Kidney capillary endothelial cell (primary cell): ENCODE results near the gene CABLES2.
"Not testable (repeated sequence)": the region's sequence is repeated elsewhere in the genome, so short reads cannot be mapped to it uniquely, and the experiment has no call there.

Experiments
- DNase-seq: peaks from one replicate; pipeline ENCODE4 v3.0.0-alpha.2; 2018; ENCODE audit warnings: low spot score

Gene CABLES2

DNA sequence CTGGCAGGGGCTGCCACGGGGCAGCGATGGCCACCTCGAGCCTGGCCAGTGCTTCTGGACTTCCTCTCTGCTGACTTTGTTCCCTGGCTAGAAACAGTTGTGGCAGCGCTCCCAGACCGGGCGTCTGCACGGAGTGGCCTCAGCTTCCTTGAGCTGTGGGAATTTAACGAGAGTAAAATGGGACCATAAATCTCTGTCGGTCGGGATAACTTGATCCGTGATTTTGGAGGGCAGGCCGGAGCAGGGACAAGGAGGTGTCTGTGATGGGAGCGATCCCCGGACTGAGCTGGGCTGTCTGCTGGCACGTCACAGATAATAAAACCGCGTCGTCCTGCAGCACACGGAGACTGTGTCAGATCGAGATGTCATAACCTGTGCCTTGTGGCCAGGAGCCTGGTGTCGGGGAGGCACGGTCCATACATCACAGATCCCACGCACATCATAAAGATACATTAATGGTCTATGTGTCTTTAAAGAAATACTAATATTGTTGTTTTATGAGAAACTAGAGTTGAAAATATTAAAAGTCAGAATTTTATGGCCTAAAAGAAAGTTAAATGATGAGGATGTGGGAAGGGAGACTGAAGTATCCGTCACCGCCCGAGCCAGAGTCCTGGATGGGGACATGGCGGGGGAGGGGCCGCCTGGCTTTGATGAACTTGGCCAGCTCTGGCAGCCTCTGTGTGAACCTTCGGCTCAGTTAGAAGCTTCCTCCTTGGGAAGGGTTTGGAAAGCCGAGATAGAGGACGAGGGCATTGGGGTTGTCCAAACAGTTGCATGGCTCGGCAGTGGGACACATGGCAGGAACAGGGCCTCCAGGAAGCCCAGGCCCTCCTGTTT, 26.8 kb upstream of the CABLES2 start:
- DNase-seq = no peak

- DNase-seq = no peak
Observed at GRCh38 chr20:62430866-62431447, 23.9 kb upstream of the CABLES2 start.

- no peak for DNase-seq
Observed at GRCh38 chr20:62430311-62430853, 23.3 kb upstream of the CABLES2 start.

DNA sequence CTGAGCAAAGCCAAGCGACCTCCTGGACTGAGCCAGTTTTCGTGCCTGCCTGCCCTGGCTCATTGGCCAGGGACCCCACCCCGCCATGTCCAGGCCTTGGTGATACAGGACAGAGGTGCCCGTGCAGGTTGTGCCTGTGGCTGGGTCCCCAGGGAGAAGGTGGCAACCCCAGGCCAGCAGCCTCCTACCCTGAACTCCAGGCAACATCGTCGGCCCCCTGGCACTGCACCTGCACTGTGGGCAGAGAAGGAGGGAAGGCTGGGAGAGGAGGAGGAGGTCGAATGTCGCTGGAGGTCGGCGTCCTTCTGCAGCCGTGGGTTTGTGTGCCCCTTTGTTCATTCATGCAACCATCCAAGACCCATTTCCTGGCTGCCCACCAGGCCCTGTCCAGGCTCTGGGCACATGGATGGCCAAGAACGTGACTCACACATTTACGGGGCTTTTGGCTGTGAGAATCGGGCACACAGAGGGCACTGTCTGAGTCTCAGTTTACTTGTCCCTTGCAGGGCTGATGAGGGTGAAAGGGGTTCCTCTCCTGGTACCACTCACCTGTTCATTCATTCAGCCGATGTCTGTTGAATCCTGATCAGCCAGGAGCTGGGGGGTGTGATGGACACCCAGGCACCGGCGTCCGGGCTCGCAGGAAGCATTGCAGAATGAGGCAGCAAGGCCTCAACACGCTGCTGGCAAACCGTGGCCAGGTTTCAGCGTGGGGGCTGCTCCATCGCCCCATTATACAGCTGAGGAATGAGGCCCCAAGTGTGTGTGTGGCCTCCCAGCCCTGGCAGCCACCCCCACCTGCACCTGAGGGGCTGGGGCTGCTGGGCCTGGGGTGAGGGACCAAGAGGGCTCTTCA, 22.6 kb upstream of the CABLES2 start:
- no peak for DNase-seq

DNA sequence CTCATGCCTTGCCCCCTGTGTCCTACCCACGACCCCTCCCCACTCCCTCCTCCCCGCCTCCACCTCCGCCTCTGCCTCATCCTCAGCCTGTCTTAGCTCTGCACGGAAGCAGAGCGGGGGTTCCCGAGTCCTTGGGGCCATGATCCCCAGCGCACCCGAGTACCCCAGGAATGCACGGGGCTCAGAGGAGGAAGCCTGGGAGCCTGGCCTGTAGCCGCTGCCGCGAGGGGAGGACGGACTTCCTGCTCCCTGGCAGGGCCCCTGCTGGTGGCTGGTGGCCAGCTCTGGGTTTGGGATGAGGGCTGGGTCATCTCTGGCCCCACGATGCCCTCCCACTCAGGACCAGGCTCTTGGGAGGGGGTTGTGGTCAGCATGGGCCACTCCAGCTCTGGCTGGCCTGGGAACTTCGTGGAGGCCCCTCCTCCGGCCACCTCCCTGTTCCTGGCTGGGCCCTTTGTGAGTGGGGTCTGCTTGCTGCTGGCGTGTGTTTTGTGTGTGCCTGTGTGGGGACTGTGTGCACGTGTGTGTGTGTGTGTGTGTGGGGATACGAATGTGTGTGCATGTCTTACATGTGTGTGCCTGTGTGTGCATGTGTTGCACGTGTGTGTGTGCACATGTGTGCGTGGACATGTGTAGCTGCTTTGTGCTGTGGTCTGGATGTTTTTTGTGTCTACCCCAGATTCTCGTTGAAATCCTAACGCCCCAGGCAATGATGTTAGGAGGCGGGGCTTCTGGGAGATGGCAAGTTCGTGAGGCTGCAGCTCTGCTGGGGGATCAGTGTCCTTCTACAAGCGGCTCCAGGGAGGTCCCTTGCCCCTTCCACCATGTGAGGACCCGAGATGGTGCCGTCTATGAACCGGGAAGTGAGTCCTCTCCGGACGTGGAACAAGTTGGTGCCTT, 21.6 kb upstream of the CABLES2 start:
- no peak for DNase-seq

- DNase-seq = no peak
Observed at GRCh38 chr20:62428002-62428372, 20.9 kb upstream of the CABLES2 start.

DNA sequence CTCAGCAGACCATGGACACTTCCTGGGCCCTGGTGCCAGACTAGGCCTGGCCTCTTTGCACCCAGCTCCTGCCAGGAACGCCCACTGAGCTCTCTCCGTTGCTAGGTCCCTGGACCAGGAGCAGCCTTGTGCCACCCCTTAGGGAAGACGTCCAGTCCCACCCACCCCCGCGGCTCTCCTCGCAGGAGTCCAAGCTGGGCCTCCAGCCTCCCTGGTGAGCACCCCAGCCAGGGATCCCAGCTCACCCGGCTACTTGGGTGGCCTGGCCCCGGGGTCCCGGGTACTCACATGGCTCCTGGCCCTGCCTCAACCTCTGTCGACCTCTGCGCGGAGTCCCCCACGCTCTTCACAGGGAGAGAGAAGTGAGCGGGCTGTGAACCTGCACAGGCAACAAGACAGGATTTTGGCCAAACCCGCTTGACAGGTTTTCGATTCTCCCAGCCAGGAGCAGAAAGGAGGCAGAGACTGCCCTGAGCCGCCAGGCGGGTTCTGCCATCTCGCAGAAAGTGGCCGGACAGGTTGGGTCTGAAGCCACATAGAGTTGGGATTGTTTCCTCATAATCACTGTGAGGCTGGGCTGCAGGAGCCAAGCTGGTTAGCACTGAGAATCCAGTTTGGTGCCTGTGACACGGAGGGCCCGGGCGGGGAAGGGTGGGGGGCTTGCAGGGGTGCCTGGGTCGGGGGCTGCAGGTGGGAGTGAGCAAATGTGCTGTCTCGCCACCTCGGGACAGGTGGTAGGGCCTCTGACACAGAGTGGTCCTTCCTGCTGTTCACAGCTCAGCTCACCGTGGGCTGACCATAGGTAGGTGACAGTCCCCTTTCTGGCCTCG, 20.3 kb upstream of the CABLES2 start, which contains the start of gene RBBP8NL:
Gene RBBP8NL (minus strand): TSS at position 368 of the 830 bp plus-strand sequence. CDS start 7,892 bp downstream, outside the sequence.
- DNase-seq = no peak

GRCh38 chr20:62426699-62427131, 19.6 kb upstream of the CABLES2 start:
- DNase-seq = no peak

GRCh38 chr20:62426059-62426348, 18.9 kb upstream of the CABLES2 start:
- not testable (repeated sequence) for DNase-seq

DNA sequence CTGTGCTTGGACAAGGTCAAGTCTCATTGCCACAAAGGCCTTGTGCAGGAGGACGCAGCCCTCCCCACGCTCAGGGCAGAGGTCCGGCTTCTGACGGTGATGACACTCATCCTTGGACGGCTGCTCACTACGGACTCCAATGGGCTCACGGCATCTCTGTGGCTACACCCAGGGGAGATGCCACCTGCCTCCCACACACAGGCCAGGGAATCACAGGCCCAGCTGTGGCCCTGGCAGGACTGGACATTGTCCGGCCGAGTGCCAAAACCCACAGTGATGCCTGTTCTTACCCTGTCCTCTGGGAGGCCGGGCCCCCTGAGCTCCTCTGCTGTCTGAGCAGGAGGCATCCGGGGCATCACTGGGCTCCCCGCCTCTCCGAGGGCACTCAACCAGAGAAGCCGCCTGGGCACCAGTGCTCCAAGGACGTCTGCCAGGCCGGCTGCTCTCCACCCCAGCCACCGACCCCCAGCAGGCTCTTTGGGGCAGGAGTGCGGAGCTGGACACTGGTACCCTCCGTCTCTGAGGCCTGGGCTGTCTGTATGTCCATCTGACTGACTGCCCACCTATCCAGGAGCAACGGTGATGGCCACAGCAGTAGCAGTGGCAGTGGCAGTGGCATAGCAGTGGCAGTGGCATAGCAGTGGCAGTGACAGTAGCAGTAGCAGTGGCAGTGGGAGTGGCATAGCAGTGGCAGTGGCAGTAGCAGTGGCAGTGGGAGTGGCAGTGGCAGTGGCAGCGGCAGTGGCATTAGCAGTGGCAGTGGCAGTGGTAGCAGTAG, 18.4 kb upstream of the CABLES2 start:
- no peak for DNase-seq

DNA sequence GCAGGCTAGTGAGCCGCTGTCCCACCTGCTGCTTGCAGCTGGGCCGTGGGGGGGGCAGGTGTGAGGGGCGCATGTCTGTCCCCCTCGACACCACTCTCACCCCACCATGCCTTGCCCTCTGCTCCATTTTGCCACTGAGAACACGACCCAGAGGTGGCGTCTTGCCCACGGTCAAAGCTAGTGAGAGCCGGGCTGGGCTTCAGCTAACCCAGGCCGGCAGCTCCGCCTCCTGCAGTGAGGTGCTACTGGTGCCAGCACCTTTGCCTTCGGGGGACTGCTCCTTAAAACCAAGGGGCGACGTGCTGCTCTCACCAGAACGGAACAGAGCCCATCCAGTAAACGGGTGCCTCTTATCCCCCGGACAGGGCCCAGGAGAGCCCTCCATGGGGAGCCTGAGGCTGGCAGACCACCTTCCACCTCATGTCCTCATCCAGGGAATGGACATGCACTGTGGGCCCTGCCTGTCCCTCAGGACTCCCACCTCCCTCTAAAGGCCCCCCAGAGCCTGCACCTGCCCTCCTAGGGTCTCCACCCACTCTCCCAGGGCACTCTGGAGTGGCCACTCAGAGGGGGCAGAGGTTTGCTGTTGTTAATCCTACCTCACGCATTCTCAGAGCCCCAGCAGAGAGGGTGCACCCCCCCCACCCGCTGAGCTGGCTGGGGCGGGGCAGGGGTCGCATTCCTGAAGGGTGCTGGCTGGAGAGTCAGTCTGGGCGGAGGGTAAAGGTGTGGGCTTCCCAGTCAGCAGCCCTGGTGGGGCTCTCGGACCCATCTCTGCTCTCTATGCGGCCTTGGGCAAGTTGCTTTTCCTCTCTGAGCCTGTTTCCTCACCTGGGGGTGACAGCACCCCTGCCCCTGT, 17.4 kb upstream of the CABLES2 start:
- DNase-seq = no peak

DNA sequence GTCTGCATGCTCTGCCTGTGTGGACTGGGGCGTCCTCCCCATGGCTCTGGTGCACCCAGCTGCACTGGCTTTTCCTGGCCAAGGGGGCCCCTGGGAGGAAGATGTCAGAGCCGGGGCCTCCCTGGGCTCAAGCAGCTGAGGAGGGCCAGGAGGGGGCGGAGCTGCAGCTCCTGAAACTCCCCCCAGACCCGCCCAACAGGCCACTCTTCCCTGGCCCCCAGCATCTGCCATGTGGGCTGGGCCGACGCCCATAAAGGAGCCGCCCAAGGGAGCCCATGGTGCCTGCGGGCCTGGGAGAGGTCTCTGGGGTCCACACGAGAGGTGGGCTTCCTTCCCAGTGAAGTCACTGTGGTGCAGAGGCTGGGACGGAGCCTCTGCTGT, 16.2 kb upstream of the CABLES2 start:
- DNase-seq = no peak

- DNase-seq = no peak
Observed at GRCh38 chr20:62422636-62423325, 15.7 kb upstream of the CABLES2 start.

- no peak for DNase-seq
Observed at GRCh38 chr20:62421716-62421990, 14.6 kb upstream of the CABLES2 start.

DNA sequence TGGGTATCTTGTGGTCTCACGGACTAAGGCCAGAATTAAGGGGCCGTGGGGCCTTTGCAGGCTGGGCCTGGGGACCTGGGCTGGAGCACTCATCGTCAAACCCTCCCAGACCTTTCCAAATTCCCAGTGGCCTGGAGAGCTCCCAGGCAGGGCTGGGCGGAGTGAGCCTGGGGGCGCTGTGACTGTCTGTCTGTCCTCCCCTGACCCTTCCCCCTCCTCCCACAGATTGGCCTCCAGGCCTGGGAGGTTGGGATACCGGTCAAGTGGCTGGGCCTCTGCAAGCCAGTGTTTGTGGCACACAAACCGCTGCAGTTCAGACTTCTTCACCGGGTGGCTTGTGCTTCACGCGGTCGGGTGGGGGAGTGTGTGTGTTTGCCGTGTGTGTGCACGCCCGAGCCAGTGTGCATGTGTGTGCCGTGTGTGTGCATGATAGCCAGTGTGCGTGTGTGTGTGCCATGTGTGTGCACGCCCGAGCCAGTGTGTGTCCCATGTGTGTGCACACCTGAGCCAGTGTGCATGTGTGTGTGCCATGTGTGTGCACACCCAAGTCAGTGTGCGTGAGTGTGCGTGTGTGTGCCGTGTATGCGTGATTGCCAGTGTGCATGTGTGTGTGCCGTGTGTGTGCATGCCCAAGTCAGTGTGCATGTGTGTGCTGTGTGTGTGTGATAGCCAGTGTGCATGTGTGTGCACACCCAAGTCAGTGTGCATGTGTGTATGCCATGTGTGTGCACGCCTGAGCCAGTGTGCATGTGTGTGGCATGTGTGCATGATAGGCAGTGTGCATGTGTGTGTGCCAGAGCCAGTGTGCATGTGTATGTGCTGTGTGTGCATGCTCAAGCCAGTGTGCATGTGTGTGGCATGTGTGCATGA, 14.0 kb upstream of the CABLES2 start:
- no peak for DNase-seq

GRCh38 chr20:62419759-62420158, 12.7 kb upstream of the CABLES2 start:
- DNase-seq = no peak

DNA sequence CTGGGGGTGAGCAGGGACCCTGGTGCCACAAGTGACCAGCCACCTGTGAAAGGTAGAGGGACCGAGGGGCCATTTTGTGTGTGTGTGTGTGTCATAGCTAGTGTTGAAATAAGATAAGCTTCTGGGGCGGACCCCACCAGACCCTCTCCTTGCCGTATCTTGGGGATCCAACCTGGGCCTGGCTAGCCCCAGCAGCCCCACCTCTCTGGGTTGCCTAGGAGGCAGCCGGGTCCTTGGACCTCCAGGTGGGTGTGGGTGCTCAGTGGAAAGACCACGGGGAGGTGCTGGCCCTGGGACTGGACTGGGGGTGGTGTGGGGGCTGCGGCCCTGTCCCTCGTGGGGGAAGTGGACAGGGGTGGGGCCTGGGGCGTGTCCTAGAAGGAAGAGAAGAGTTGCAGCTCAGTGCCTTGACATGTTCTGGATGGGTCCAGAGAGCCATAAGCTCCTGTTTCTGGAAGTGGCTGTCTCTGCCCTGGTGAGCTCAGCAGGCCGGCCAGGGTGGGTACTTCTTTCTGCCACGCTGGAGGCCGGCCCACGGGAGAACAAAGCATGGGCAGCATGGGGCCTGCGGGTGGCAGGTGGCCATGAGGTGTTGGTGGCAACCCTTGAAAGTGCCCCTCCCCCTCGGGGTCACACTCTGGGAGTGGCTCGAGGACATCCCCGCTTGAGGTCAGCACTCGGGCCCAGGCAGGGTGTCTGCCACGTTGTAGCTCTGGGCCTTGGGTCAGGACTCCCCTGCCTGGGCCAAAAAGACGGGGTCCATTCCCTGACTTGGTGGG, 11.8 kb upstream of the CABLES2 start:
- no peak for DNase-seq
